Activated B cell treated with CpG ODN at 0.5 μM for 24 hours (primary cell): Measurements from ENCODE around the gene ASTN1. TPM values are rescaled to one million over a fixed set of nuclear protein-coding genes. Genes with fewer than 3 reads are reported as not detected.

Experiments
- ATAC-seq: fragments of 200-7000 bp; cut with Tn5 transposase; one replicate; pipeline ENCODE4 v1.10.0; 2021; ENCODE audit warnings: low read depth, mild to moderate bottlenecking, moderate library complexity
- CTCF ChIA-PET: fragments of 350-600 bp; sonication (Branson Sonifier 250); formaldehyde crosslinking; loops from one replicate; lab custom pipeline; 2021; ENCODE audit warnings: antibody characterized with exemption; lab: Charles Lee
- POLR2A ChIA-PET: fragments of 350-600 bp; sonication (Branson Sonifier 250); formaldehyde crosslinking; loops from one replicate; lab custom pipeline; 2021; ENCODE audit warnings: antibody characterized with exemption; lab: Charles Lee
- DNase-seq: peaks from one replicate; pipeline ENCODE4 v3.0.0; 2022
- H3K27ac Mint-ChIP-seq: one replicate; pipeline ENCODE4 v1.8.0; 2020; ENCODE audit warnings: mixed read lengths
- H3K27me3 Mint-ChIP-seq: one replicate; pipeline ENCODE4 v1.8.0; 2021; ENCODE audit warnings: mixed read lengths
- H3K36me3 Mint-ChIP-seq: one replicate; pipeline ENCODE4 v1.8.0; 2021; ENCODE audit warnings: low read depth, mixed read lengths
- H3K4me1 Mint-ChIP-seq: one replicate; pipeline ENCODE4 v1.8.0; 2021; ENCODE audit warnings: mixed read lengths
- H3K4me3 Mint-ChIP-seq: one replicate; pipeline ENCODE4 v1.8.0; 2020; ENCODE audit warnings: mild to moderate bottlenecking, mixed read lengths
- H3K9me3 Mint-ChIP-seq: one replicate; pipeline ENCODE4 v1.8.0; 2020; ENCODE audit warnings: mixed read lengths
- intact Hi-C: fragments of 100-400 bp; cut with micrococcal nuclease; formaldehyde crosslinking; loops from one replicate; pipeline ENCODE4 v1.15.1; 2024
- total RNA-seq: library from RNA; stranded (reverse); gene quantifications from 2 replicates; pipeline ENCODE4 v1.2.3, GENCODE V29; 2022
- TF ChIP-seq, protein P1 (sequence below): fragments of 200-600 bp; IDR thresholded peaks from one replicate; pipeline ENCODE4 v1.8.0; 2022; ENCODE audit warnings: antibody characterized with exemption, mild to moderate bottlenecking

Gene ASTN1
- total RNA-seq, 1 donor from 2014 or later: not detected

GRCh38 chr1:176983731-176984130 lies 180.8 kb downstream of the ASTN1 start:
- TF ChIP-seq, protein P1, sequence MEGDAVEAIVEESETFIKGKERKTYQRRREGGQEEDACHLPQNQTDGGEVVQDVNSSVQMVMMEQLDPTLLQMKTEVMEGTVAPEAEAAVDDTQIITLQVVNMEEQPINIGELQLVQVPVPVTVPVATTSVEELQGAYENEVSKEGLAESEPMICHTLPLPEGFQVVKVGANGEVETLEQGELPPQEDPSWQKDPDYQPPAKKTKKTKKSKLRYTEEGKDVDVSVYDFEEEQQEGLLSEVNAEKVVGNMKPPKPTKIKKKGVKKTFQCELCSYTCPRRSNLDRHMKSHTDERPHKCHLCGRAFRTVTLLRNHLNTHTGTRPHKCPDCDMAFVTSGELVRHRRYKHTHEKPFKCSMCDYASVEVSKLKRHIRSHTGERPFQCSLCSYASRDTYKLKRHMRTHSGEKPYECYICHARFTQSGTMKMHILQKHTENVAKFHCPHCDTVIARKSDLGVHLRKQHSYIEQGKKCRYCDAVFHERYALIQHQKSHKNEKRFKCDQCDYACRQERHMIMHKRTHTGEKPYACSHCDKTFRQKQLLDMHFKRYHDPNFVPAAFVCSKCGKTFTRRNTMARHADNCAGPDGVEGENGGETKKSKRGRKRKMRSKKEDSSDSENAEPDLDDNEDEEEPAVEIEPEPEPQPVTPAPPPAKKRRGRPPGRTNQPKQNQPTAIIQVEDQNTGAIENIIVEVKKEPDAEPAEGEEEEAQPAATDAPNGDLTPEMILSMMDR: no peak
- POLR2A ChIA-PET: no interaction called here
- no peak overlapping the region for H3K4me3 Mint-ChIP-seq

GRCh38 chr1:176976771-176977170 lies 187.7 kb downstream of the ASTN1 start:
- TF ChIP-seq, protein P1: no peak
- CTCF ChIA-PET: no interaction called here
- no peak overlapping the region for H3K27ac Mint-ChIP-seq

More at GRCh38 chr1:176983731-176984130, 180.8 kb downstream of the ASTN1 start:
- no peak overlapping the region for H3K27ac Mint-ChIP-seq
- H3K36me3 Mint-ChIP-seq: no peaks in the 10 kb centered on the region
- CTCF ChIA-PET: no interaction called here
- H3K4me1 Mint-ChIP-seq: no peaks in the 10 kb centered on the region
- H3K9me3 Mint-ChIP-seq: no peaks in the 10 kb centered on the region
- ATAC-seq: no peak
- intact Hi-C loops: no loop called here
- peaks cover 4% of the 10 kb centered on the region for H3K27me3 Mint-ChIP-seq
- no peak for DNase-seq

DNA sequence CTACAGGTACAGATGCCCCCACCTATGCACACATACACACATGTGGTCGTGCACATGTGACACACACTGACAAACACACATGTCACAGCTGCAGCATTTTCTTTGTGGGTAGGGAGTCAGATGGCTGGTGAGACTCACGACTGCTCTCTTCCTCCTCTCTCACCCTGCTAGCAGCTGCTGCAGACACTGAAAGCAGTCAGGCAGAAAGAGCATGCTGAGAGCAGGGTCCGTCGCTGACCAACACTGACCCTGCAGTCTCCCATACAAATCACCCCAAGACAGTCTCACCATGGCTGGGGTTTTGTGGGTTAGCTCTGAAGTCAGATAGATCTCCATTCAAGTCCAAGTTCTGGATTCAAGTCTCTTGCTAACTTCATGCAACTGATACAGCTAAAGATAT lies 188.3 kb downstream of the ASTN1 start:
- intact Hi-C loops: no loop called here
- DNase-seq: no peak
- no peaks in the 10 kb centered on the region for H3K9me3 Mint-ChIP-seq
- TF ChIP-seq, protein P1: no peak
- no peak for ATAC-seq
- H3K27me3 Mint-ChIP-seq: no peaks in the 10 kb centered on the region
- POLR2A ChIA-PET: no interaction called here
- no peak overlapping the region for H3K4me3 Mint-ChIP-seq
- H3K36me3 Mint-ChIP-seq: no peaks in the 10 kb centered on the region
- CTCF ChIA-PET: no interaction called here
- H3K4me1 Mint-ChIP-seq: no peaks in the 10 kb centered on the region
- H3K27ac Mint-ChIP-seq: no peak overlapping the region

More at GRCh38 chr1:176976771-176977170, 187.7 kb downstream of the ASTN1 start:
- no peaks in the 10 kb centered on the region for H3K9me3 Mint-ChIP-seq
- H3K27me3 Mint-ChIP-seq: no peaks in the 10 kb centered on the region
- H3K4me1 Mint-ChIP-seq: no peaks in the 10 kb centered on the region
- H3K4me3 Mint-ChIP-seq: no peak overlapping the region
- no peaks in the 10 kb centered on the region for H3K36me3 Mint-ChIP-seq
- no peak for DNase-seq
- no peak for ATAC-seq
- POLR2A ChIA-PET: no interaction called here
- intact Hi-C loops: no loop called here

DNA sequence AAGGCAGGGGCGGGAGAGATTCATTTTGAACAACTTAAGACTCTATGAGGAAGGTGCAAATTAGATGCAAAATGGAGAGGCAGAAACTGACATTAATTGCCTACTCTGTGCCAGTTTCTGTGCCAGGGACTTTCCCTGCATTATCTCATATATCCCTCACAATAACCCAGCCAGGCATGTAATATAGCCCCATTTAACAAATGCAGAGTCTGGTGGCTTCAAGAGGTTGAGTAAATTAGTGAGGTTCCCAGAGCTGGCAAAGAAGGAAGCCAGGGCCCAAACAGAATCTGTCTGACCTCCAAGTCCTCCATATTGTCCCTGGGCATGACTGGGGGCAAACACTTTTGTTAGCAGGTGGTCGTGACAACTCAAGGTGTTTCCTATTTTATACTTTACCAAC lies 199.8 kb downstream of the ASTN1 start:
- TF ChIP-seq, protein P1: no peak
- DNase-seq (no peak), ATAC-seq (no peak)
- no peaks in the 10 kb centered on the region for H3K9me3 Mint-ChIP-seq
- intact Hi-C loops: no loop called here
- no peak overlapping the region for H3K27ac Mint-ChIP-seq
- ChIA-PET POLR2A (no interaction called here), CTCF (no interaction called here)
- H3K4me3 Mint-ChIP-seq: no peak overlapping the region
- H3K27me3 Mint-ChIP-seq: no peaks in the 10 kb centered on the region
- H3K4me1 Mint-ChIP-seq: peaks cover 3% of the 10 kb centered on the region
- H3K36me3 Mint-ChIP-seq: no peaks in the 10 kb centered on the region

- no peaks in the 10 kb centered on the region for H3K9me3 Mint-ChIP-seq
- ATAC-seq (no peak), DNase-seq (no peak)
- H3K27me3 Mint-ChIP-seq: no peaks in the 10 kb centered on the region
- CTCF ChIA-PET: no interaction called here
- intact Hi-C loops: no loop called here
- TF ChIP-seq, protein P1: no peak
- H3K4me1 Mint-ChIP-seq: peaks cover 3% of the 10 kb centered on the region
- H3K27ac Mint-ChIP-seq: no peak overlapping the region
- H3K4me3 Mint-ChIP-seq: no peak overlapping the region
- H3K36me3 Mint-ChIP-seq: no peaks in the 10 kb centered on the region
- POLR2A ChIA-PET: no interaction called here
Observed at GRCh38 chr1:176963181-176963580, 201.3 kb downstream of the ASTN1 start.
